Measurements from ENCODE around the gene LCLAT1.

The LCLAT1 gene

GRCh38 chr2:30666266-30666874, 219.3 kb downstream of the LCLAT1 start:
- TF ChIP-seq ZFX (IDR thresholded peaks at IDR 0.05): no peak
- TF ChIP-seq, protein P1, sequence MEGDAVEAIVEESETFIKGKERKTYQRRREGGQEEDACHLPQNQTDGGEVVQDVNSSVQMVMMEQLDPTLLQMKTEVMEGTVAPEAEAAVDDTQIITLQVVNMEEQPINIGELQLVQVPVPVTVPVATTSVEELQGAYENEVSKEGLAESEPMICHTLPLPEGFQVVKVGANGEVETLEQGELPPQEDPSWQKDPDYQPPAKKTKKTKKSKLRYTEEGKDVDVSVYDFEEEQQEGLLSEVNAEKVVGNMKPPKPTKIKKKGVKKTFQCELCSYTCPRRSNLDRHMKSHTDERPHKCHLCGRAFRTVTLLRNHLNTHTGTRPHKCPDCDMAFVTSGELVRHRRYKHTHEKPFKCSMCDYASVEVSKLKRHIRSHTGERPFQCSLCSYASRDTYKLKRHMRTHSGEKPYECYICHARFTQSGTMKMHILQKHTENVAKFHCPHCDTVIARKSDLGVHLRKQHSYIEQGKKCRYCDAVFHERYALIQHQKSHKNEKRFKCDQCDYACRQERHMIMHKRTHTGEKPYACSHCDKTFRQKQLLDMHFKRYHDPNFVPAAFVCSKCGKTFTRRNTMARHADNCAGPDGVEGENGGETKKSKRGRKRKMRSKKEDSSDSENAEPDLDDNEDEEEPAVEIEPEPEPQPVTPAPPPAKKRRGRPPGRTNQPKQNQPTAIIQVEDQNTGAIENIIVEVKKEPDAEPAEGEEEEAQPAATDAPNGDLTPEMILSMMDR (conservative IDR thresholded peaks at IDR 0.05): no peak
- peak overlapping the region; percentile 33 for H3K27ac ChIP-seq

GRCh38 chr2:30670453-30670852, 223.4 kb downstream of the LCLAT1 start:
- TF ChIP-seq, protein P1 (conservative IDR thresholded peaks at IDR 0.05): no peak

GRCh38 chr2:30673127-30673526, 226.1 kb downstream of the LCLAT1 start:
- TF ChIP-seq ZFX (IDR thresholded peaks at IDR 0.05): no peak
- TF ChIP-seq, protein P1 (conservative IDR thresholded peaks at IDR 0.05): no peak
- no peak overlapping the region for H3K27ac ChIP-seq

More at GRCh38 chr2:30670453-30670852, 223.4 kb downstream of the LCLAT1 start:
- H3K27ac ChIP-seq: no peak overlapping the region

- no peak overlapping the region for H3K27ac ChIP-seq
- TF ChIP-seq, protein P1 (conservative IDR thresholded peaks at IDR 0.05): no peak
- TF ChIP-seq ZFX (IDR thresholded peaks at IDR 0.05): no peak
Observed at GRCh38 chr2:30675758-30676157, 228.7 kb downstream of the LCLAT1 start.

DNA sequence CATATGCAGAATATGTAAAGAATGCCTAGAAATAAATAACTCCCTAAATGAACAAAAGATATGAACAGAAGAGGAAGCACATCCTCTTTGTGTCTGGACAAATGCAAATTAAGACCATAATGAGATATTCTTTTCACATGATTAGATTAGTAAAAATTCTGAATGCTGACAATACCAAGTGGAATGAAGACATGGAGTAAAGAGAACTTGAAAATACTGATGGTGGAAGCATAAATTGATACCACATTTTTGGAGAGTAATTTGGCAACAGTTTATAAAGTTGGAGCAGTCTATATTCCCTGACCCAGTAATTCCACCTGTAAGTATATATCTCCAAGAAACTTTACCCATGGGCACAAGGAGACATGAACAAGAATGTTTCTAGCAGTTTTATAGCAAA, 230.2 kb downstream of the LCLAT1 start:
- H3K27ac ChIP-seq: no peak overlapping the region
- no peak for TF ChIP-seq ZFX (IDR thresholded peaks at IDR 0.05)
- TF ChIP-seq, protein P1 (conservative IDR thresholded peaks at IDR 0.05): no peak

DNA sequence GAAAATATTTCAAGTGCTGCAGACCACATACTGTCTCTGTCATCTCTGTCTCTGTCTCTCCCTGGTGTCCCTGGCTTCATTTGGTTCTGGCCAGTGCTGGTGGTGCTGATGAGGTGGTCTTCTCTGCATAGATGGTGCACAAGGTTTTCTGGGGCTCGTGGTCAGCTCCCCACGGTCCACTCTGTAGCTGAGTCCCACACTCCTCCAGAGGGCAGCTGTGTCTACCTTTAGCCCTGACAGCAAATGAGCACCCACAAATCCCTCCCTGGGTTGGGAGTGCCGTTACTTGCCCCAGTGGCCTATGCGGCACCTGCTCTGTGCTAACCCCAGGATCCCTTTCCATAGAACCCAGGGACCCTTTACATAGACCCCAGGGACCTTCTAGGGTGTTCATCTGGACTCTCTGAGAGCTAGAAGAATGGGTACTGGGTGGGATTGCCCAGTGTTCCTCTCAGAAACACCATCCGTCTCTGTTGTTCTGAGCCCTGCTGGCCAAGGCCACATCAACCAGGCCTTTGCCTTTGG, 230.9 kb downstream of the LCLAT1 start:
- TF ChIP-seq ZFX (IDR thresholded peaks at IDR 0.05): no peak
- no peak overlapping the region for H3K27ac ChIP-seq

DNA sequence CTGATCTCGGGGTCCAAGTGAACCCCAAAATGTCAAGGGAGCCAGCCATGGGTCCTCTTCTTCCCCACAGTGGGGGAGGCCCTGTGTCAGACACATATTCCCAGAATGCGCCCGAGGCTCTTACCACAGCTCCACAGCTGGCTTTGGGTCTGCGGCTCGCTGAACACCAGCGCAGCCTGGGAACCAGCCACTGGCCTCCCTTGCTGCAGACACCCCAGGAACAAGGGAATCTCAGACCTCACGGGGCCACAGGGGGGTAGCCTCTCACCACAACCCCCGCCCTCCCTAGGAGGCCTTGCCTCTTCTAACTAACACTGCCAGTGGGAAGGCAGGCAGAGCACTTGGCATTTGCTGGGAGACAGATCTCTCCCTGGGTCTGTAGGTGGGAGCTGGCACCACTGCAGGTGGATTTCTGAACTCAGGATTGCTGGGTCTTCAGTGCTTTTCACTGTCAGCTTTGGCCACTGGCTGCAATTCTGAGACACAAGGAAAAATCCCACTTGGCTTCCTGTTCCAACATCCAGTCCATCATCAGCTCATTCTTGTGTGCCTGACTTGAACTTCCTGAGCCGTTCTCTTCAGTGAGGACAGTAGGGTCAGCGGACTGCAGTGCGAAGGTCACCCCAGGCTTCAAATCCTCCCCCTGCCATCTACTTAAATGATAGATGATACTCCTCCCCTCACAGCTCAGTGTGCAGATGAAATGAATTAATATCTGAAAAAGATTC, 231.5 kb downstream of the LCLAT1 start:
- TF ChIP-seq ZFX (IDR thresholded peaks at IDR 0.05): no peak
- TF ChIP-seq, protein P1 (conservative IDR thresholded peaks at IDR 0.05): no peak
- H3K27ac ChIP-seq: no peak overlapping the region
